Fibroblast of the conjunctiva (primary cell): ENCODE data around the gene ELMOD3.
"Not testable (repeated sequence)": the region's sequence is repeated elsewhere in the genome, so short reads cannot be mapped to it uniquely, and the experiment has no call there.

Source experiments
- DNase-seq: peaks from one replicate; pipeline ENCODE4 v3.0.0-alpha.2; 2010; ENCODE audit warnings: low read depth

The ELMOD3 gene

DNA sequence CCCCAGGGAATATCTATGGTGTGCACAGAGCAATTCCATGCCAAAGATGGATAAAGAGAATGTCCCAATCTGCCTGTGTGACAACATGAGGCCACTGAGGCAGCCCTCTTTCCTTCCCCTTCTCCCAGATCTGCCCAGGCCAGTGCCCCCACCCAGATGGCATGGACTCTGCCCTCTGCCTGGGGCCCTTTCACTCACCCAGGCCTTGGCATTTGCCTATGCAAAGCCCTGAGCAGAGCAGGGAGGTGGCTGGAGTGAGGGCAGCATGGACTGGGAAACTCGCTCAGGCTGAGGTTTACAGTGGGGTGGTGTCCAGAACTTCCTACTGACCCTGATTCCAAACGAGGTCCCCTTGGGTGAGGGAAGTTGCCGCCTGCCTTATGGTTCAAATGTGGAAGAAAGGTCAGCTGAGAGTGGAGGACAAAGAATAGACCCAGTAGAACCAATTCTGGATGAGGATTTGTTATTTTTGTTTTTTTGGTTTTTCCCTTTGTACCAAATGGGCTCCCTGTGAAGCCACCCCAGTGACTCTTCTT lies 72.8 kb downstream of the ELMOD3 start:
- DNase-seq: no peak

- DNase-seq: no peak
Observed at GRCh38 chr2:85428343-85428881, 73.8 kb downstream of the ELMOD3 start.

- no peak for DNase-seq
Observed at GRCh38 chr2:85429213-85429923, 74.8 kb downstream of the ELMOD3 start.

DNA sequence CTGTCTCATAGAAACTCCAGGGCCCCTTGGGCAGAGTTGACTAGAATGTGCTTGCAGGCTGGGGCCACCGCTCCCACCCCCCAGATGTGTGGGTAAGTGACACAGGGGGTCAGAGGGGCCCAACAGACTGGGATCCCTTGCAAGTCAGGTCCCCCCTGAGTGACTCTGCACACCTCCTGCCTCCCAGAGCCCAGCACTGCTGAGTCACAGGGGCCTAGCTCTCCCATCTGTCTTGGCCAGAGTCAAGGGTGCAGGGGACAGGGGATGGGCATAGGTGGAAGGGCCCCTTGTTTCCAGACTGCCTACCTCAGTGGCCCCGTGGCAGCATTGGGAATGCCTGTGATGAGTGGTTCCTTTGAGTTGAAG lies 75.3 kb downstream of the ELMOD3 start:
- no peak for DNase-seq

DNA sequence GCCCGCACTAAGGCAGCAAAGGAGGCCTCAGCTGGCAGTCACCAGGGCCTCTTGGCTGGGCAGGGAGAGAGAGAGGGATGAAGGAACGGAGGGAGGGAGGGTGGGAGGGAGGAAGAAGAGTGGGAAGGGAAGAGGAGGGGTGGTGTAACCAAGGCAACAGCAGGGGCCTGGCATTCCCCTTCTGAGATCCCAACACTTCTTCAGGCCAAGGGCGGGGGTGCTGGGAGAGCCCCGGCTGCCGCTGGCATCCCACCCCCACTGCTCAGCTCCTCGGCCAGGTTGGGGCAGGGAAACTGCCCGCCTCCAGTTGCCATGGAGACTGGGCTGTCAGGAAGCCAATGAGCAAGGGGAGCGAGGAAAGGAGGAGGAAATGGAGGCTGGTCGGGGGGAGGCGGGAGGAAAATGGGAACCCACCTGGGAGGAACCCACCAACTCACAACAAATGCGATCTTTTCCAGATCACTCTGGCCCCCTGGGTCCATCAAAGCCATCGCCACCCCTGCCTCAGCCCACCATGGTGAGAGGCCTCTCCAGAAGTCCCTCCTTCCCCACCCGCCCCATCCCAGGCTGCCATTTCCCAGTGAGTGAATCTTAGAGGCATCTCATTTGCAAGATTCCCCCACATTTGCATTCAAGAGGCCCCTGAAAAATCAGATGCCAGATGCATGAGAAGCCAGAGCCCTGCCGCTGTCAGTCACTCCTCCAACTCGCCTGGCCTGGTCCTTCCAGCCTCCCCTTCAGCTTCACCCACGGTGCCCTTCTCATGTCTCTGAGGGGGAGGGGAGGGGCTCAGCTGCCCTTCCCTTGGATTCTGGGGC lies 76.4 kb downstream of the ELMOD3 start:
- no peak for DNase-seq

DNA sequence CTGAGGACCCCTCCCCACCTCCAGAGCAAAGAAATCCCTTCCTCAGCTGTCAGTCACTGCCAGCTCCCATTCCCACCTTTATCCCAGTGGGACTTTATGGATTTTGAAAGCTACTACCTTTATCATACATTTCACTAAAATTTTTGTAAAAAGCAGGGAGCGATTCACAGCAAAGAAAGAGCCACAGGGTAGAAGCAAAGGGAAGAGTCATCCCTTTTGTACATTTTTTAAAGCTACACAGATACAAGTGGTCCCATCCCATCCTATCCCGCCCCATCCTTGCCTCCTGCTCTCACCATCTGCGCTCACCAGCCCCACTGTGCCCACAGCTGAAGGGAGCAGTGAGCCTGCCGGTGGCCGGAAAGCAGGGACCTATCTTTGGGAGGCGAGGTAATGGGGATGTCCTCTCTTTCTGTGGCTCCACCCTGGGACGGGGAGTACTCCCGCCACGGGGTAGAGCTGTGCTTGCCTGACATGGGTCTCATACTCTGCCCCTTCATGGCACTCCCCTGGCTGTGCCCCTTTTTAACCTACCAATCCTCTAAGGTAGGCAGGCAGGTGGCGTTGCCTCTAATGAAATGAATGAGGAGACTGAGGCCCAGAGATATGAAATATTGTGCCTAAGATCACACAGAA lies 77.1 kb downstream of the ELMOD3 start:
- DNase-seq: no peak

- peak; percentile 98 for DNase-seq
Observed at GRCh38 chr2:85433511-85434089, 79.0 kb downstream of the ELMOD3 start.

DNA sequence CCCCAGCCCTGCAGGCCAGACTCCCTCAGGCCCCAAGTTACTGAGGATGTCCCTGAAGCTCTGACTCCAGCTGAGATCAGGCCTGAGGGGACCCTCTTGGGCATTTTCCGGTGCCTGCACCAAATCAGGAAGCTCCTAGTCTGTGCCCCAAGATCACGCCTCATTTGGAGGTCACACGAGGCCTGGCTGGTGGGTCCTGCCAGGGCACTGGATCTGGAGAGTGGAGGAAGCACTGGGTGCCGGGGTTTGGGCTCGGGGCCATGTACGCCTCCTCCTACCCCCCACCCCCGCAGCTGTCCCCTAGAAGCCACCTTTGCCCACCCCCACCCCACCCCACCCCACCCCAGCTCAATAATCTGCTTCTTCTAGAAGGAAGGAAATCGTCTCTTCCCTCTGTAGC lies 80.1 kb downstream of the ELMOD3 start:
- no peak for DNase-seq

DNA sequence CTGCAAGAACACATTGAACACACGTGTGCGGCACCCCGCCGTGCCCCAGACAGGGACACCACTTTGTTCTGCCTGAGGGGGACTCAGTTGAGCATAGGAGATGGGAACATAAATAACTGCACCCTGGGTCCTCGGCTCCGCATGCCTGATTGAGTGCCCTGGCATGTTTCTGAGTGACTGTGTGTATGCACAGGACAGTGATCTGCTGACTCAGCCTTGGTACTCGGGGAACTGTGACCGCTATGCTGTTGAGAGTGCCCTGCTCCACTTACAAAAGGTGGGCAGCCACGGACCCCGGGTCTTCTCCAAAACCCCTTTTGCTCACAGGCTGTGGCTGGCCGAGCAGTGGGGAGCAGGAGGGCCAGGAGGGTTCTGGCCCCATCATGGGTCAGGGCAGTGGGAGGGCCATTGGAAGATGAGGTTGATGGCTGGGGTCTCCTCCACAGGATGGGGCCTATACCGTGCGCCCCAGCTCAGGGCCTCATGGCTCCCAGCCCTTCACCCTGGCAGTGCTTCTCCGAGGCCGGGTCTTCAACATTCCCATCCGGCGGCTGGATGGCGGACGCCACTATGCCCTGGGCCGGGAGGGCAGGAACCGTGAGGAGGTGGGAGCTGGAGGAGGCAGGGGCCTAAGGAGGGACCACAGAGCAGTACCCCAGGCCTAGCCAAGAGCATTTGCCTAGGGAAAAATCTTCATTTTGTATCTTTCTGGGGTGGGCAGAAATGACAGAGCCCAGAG lies 80.8 kb downstream of the ELMOD3 start:
- no peak for DNase-seq

DNA sequence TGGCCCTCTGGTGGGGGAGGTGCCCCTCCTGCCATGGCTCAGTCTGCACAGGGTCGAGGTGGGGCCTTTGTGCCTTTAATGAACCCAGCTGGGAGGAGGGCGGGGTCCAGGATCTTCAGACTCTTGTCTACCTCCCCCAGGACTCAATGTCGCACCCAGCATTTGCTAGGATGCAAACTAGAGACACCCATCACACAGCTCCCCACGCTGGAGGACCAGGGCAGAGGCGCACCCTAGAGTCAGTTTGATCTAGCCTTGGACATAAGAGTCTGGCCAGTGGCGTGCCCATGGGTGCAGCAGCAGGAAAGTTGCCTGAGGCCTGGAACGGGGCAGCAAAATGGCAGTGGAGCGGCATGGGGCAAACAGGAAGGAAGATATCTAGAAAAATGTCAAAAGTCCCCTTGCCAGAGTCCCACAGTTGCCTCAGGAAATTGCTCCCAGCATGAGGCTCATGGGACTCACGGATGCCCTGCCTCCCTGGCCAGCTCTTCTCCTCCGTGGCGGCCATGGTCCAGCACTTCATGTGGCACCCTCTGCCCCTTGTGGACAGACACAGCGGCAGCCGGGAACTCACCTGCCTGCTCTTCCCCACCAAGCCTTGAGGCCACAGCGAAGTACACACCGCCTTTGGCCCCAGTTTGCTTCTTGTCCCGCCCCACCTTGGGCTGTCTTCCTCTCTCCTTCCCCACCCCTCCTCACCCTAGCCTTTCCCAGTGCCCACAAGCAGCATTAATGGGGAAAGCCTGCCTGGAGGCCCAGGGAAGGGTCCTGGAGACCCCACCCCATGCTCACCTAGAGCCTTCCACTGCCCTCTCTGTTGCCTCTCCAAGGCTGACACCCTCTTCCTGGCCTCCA lies 81.6 kb downstream of the ELMOD3 start:
- DNase-seq: no peak

DNA sequence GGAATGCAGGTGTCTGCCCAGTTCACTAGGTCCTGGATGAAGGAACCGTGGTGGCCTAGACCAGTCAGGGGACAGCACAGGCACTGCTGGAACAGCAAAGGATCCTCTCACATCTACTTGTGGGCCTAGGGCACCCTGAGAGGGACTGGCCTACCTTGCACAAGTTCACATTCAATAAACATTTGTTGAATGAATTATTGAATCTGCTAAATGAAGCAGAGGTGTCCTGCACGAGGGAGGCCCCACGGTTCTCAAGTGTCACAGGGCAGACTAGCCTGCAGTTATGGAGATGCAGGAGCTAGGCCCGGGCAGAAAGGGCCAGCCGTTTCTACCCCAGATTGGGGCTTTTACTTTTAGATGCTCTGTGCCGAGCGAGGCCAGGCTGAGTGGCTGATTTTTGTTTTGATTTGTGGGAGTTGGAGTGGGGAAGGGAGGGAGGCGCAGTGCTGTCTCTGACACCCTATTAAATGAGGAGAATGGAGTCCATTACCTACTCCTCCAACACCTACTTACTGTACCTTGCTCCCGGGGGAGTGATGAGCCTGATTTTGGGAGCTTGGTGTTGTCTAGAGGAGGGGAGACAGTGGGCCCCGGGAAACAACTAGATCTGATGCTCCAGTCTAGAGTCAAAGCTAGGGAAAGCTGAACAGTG lies 82.4 kb downstream of the ELMOD3 start:
- no peak for DNase-seq

GRCh38 chr2:85437488-85438200 lies 83.1 kb downstream of the ELMOD3 start:
- DNase-seq: peak; percentile 68

DNA sequence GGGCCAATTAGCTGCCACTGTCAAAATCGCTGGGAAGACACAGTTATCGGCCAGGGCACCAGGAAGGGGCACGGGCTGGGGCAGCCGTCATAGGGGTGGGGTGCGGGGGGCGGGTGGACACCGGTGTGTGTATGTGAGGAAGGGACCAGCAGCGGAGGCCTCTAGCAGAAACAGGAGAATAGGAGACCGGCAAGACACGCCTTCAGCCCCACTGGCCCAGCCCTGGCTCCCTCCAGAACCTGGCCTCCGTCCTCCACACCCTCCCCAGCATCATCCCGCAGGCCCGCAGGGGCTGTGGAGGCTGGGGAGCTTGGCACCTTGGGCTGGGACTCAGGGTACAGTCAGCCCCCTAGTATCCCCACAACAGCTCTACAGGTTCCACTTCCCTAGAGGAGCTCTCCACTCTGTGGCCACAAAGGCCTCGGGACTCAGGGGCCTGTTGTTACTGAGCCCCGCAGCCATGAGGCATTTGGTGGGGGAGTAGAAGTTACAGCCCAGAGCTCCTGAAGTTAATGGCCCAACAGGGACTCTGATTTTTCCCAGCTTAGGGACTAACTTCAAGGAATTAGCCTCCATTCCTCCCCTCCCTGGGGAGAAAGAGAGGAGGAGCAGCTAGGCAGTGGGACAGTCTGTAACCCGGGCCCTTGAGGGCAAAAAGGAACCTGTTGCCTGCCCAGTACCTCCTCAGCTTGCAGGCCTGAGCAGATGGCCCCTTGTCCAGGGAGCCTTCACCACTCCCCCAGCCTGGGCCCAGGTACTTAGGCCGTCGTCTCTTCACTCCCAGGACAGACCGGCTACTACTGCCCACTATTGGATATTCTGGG lies 83.8 kb downstream of the ELMOD3 start:
- no peak for DNase-seq

- DNase-seq: no peak
Observed at GRCh38 chr2:85439025-85439472, 84.5 kb downstream of the ELMOD3 start.

- DNase-seq: not testable (repeated sequence)
Observed at GRCh38 chr2:85439569-85439968, 85.0 kb downstream of the ELMOD3 start.

DNA sequence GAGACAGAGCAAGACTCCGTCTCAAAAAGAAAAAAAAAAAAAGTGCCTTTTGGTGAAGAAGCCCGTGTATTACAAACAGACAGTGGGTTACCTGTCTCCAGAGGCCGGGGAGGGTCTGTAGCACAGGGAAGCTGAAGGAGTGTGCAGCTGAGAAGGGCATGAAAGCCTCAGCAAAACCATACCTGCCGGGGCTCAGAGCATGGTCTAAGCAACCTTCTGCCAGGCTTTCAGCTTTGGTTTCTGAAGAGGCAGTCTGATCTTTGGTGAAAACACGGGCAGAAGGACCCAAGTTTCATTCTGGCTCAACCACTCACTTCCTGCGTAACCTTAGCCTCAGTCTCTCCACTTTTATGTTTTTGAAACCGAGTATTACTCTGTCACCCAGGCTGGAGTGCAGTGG lies 85.4 kb downstream of the ELMOD3 start:
- DNase-seq: no peak

- DNase-seq: no peak
Observed at GRCh38 chr2:85440729-85441128, 86.2 kb downstream of the ELMOD3 start.
